H9 (cell line): ENCODE results near the gene ZDHHC15. TPM values are rescaled to one million over a fixed set of nuclear protein-coding genes. Genes with fewer than 3 reads are reported as not detected.
"Not testable (repeated sequence)": the region's sequence is repeated elsewhere in the genome, so short reads cannot be mapped to it uniquely, and the experiment has no call there.

ENCODE experiments used
- DNase-seq: peaks from one replicate; pipeline ENCODE4 v3.0.0-alpha.2; 2017
- H2AFZ ChIP-seq: one replicate; pipeline ENCODE4 v1.6.1; 2013; ENCODE audit warnings: mild to moderate bottlenecking, low read length, control low read depth, moderate library complexity
- H2AK5ac ChIP-seq: 2 replicates; pipeline ENCODE4 v1.6.1; 2013; ENCODE audit warnings: low read length, control low read depth, mixed read lengths; ENCODE audit not compliant: insufficient read length
- H2BK120ac ChIP-seq: one replicate; pipeline ENCODE4 v1.6.1; 2013; ENCODE audit warnings: low read depth, mild to moderate bottlenecking, low read length, control low read depth, inconsistent platforms; ENCODE audit not compliant: poor library complexity, severe bottlenecking
- H2BK12ac ChIP-seq: 2 replicates; pipeline ENCODE4 v1.6.1; 2013; ENCODE audit warnings: low read length, control low read depth, mixed read lengths, low read depth; ENCODE audit not compliant: insufficient read length
- H2BK15ac ChIP-seq: 2 replicates; pipeline ENCODE4 v1.6.1; 2013; ENCODE audit warnings: low read depth, low read length, control low read depth
- H2BK20ac ChIP-seq: one replicate; pipeline ENCODE4 v1.6.1; 2013; ENCODE audit warnings: low read depth, mild to moderate bottlenecking, low read length, control low read depth, inconsistent platforms; ENCODE audit not compliant: poor library complexity, severe bottlenecking
- H2BK5ac ChIP-seq: 2 replicates; pipeline ENCODE4 v1.6.1; 2013; ENCODE audit warnings: low read length, control low read depth, mixed read lengths; ENCODE audit not compliant: insufficient read length
- H3K14ac ChIP-seq: 2 replicates; pipeline ENCODE4 v1.6.1; 2013; ENCODE audit warnings: low read length, control low read depth; ENCODE audit not compliant: insufficient read depth
- H3K18ac ChIP-seq: 2 replicates; pipeline ENCODE4 v1.6.1; 2013; ENCODE audit warnings: low read depth, mild to moderate bottlenecking, mixed read lengths, low read length, control low read depth; ENCODE audit not compliant: insufficient read length
- H3K23ac ChIP-seq: 2 replicates; pipeline ENCODE4 v1.6.1; 2013; ENCODE audit warnings: low read length, control low read depth, mixed read lengths, low read depth; ENCODE audit not compliant: insufficient read length
- H3K23me2 ChIP-seq: 2 replicates; pipeline ENCODE4 v1.6.1; 2013; ENCODE audit warnings: low read depth, mild to moderate bottlenecking, mixed read lengths, low read length, control low read depth; ENCODE audit not compliant: insufficient read length, poor library complexity, severe bottlenecking
- H3K27ac ChIP-seq: 2 replicates; pipeline ENCODE4 v1.5.1; 2013; ENCODE audit warnings: low read length, control low read depth, mixed read lengths, low read depth; ENCODE audit not compliant: insufficient read length
- H3K27me3 ChIP-seq: 2 replicates; pipeline ENCODE4 v1.6.1; 2013; ENCODE audit warnings: low read length, control low read depth, inconsistent platforms; ENCODE audit not compliant: insufficient read depth
- H3K4ac ChIP-seq: 2 replicates; pipeline ENCODE4 v1.6.1; 2013; ENCODE audit warnings: low read depth, mild to moderate bottlenecking, control low read depth, inconsistent platforms, low read length, moderate library complexity
- H3K4me1 ChIP-seq: 2 replicates; pipeline ENCODE4 v1.6.1; 2013; ENCODE audit warnings: low read length, control low read depth, inconsistent platforms; ENCODE audit not compliant: insufficient read depth
- H3K4me2 ChIP-seq: 2 replicates; pipeline ENCODE4 v1.6.1; 2013; ENCODE audit warnings: low read length, control low read depth, mixed read lengths; ENCODE audit not compliant: insufficient read length, insufficient read depth
- H3K56ac ChIP-seq: 2 replicates; pipeline ENCODE4 v1.6.1; 2013; ENCODE audit warnings: low read depth, mild to moderate bottlenecking, mixed read lengths, low read length, control low read depth; ENCODE audit not compliant: insufficient read length
- H3K79me1 ChIP-seq: 2 replicates; pipeline ENCODE4 v1.6.1; 2013; ENCODE audit warnings: low read depth, mild to moderate bottlenecking, moderate library complexity, low read length, control low read depth, inconsistent platforms; ENCODE audit not compliant: insufficient read depth, poor library complexity, severe bottlenecking
- H3K79me2 ChIP-seq: 2 replicates; pipeline ENCODE4 v1.6.1; 2013; ENCODE audit warnings: low read length, control low read depth, inconsistent platforms; ENCODE audit not compliant: insufficient read depth
- H3K9ac ChIP-seq: 2 replicates; pipeline ENCODE4 v1.6.1; 2013; ENCODE audit warnings: low read length, control low read depth, mixed read lengths; ENCODE audit not compliant: insufficient read length; ENCODE audit errors: extremely low read depth
- H3K9me3 ChIP-seq: one replicate; pipeline ENCODE4 v1.6.1; 2013; ENCODE audit warnings: low read depth, low read length, inconsistent platforms; ENCODE audit not compliant: control insufficient read depth
- H3T11ph ChIP-seq: one replicate; pipeline ENCODE4 v1.6.1; 2013; ENCODE audit warnings: mild to moderate bottlenecking, low read length, control low read depth, inconsistent platforms
- H4K20me1 ChIP-seq: one replicate; pipeline ENCODE4 v1.6.1; 2013; ENCODE audit not compliant: control insufficient read depth, insufficient read length, insufficient read depth
- H4K5ac ChIP-seq: 2 replicates; pipeline ENCODE4 v1.6.1; 2013; ENCODE audit warnings: low read depth, mild to moderate bottlenecking, mixed read lengths, low read length, control low read depth; ENCODE audit not compliant: insufficient read length
- H4K8ac ChIP-seq: replicated peaks from 2 replicates; pipeline ENCODE4 v1.6.1; 2013; ENCODE audit warnings: low read length, control low read depth, mixed read lengths, low read depth; ENCODE audit not compliant: insufficient read length
- H4K91ac ChIP-seq: 2 replicates; pipeline ENCODE4 v1.6.1; 2013; ENCODE audit warnings: low read depth, mild to moderate bottlenecking, moderate library complexity, mixed read lengths, low read length, control low read depth; ENCODE audit not compliant: insufficient read length
- H3K27ac Mint-ChIP-seq, 3 experiments: 2 replicates in 2 of 3; 3 replicates in 1 of 3; pipeline ENCODE4 v1.8.0; 2020 to 2021; ENCODE audit warnings: mixed read lengths in 3 of 3, mild to moderate bottlenecking in 1 of 3, moderate library complexity in 1 of 3
- H3K27me3 Mint-ChIP-seq: 2 replicates; pipeline ENCODE4 v1.8.0; 2021; ENCODE audit warnings: low read depth, mild to moderate bottlenecking, moderate library complexity, mixed read lengths
- H3K36me3 Mint-ChIP-seq, 3 experiments: 2 replicates in 2 of 3; 3 replicates in 1 of 3; pipeline ENCODE4 v1.8.0; 2020 to 2021; ENCODE audit warnings: low read depth in 3 of 3, mixed read lengths in 3 of 3; ENCODE audit not compliant: insufficient read depth in 1 of 3
- H3K4me1 Mint-ChIP-seq, 2 experiments: 2 replicates each; pipeline ENCODE4 v1.8.0; 2020; ENCODE audit warnings: mixed read lengths in 2 of 2
- H3K4me3 Mint-ChIP-seq, 2 experiments: 2 replicates in 1 of 2; 3 replicates in 1 of 2; pipeline ENCODE4 v1.8.0; 2020 to 2021; ENCODE audit warnings: mild to moderate bottlenecking in 2 of 2, mixed read lengths in 2 of 2, moderate library complexity in 1 of 2
- H3K9me3 Mint-ChIP-seq, 2 experiments: 2 replicates in 1 of 2; 3 replicates in 1 of 2; pipeline ENCODE4 v1.8.0; 2020; ENCODE audit warnings: mild to moderate bottlenecking in 2 of 2, mixed read lengths in 2 of 2, moderate library complexity in 1 of 2
- WGBS: extraction: QIAGEN DNeasy Blood & Tissue Kit; methylation state at CpG from one replicate; pipeline ENCODE4 v1.1.7; 2013; ENCODE audit warnings: missing lambda C conversion rate, low lambda C conversion rate, mixed read lengths; ENCODE audit not compliant: insufficient read length; ENCODE audit errors: extremely low coverage; 5-methylcytosine and 5-hydroxymethylcytosine counted together
- total RNA-seq: library from RNA; stranded (reverse); gene quantifications from 2 replicates; pipeline ENCODE4 v1.2.1, GENCODE V29; 2021
- TF ChIP-seq, protein P1 (sequence below): fragments of 200-600 bp; sonication (generic); conservative IDR thresholded peaks from 3 replicates; pipeline ENCODE4 v1.8.0; 2021; ENCODE audit warnings: antibody characterized with exemption, mild to moderate bottlenecking

The ZDHHC15 gene
- total RNA-seq, 1 experiment from 2014 or later, result 2.7 TPM

DNA sequence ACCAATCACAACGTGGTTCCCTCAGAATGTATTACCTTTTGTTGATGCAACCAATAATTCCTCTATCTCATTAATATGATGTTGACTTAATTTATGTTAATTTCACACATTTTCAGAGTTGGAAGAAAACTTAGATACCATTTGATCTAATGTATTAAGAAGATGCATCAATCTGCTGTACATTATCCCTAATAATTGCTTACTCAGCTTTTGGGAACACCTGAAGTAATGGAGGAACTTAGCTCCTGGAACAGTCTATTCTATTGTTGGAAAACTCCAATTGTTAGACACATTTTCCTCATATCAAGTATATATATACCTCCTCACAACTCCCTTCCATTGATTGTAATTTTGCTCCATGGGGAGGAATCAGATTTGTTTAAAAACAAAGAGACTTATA is 38.9 kb downstream of the ZDHHC15 start:
- H3K4me1 ChIP-seq, result no peaks in the 10 kb centered on the region
- H4K91ac ChIP-seq, result no peak overlapping the region
- no peak overlapping the region for H3K14ac ChIP-seq
- no peak overlapping the region for H3K4me2 ChIP-seq
- no peak overlapping the region for H3K56ac ChIP-seq
- H3K23me2 ChIP-seq, result no peaks in the 10 kb centered on the region
- Mint-ChIP-seq H3K4me3 (no peak overlapping the region), H3K9me3 (peaks cover 72 to 77% of the 10 kb centered on the region in 2 experiments), H3K4me1 (no peaks in the 10 kb centered on the region), H3K27me3 (no peaks in the 10 kb centered on the region), H3K27ac (no peak overlapping the region), H3K36me3 (peaks cover 3 to 17% (median 15%) of the 10 kb centered on the region in 3 experiments)
- no peak overlapping the region for H3K23ac ChIP-seq
- no peak overlapping the region for H4K8ac ChIP-seq
- no CpG with 5 or more reads among the region's 1 CpG for WGBS
- peaks cover 36% of the 10 kb centered on the region for H3K9me3 ChIP-seq
- H3K79me1 ChIP-seq, result no peaks in the 10 kb centered on the region
- H3K27ac ChIP-seq, result no peak overlapping the region
- H3K9ac ChIP-seq, result no peak overlapping the region
- no peak overlapping the region for H2BK12ac ChIP-seq
- H2BK5ac ChIP-seq, result no peak overlapping the region
- H3T11ph ChIP-seq, result no peak overlapping the region
- DNase-seq, result no peak
- H3K27me3 ChIP-seq, result no peaks in the 10 kb centered on the region
- H2BK20ac ChIP-seq, result no peak overlapping the region
- H2BK15ac ChIP-seq, result no peak overlapping the region
- H2AFZ ChIP-seq, result no peak overlapping the region
- H4K20me1 ChIP-seq, result no peaks in the 10 kb centered on the region
- H4K5ac ChIP-seq, result no peak overlapping the region
- H2BK120ac ChIP-seq, result no peak overlapping the region
- no peaks in the 10 kb centered on the region for H3K79me2 ChIP-seq
- TF ChIP-seq, protein P1, sequence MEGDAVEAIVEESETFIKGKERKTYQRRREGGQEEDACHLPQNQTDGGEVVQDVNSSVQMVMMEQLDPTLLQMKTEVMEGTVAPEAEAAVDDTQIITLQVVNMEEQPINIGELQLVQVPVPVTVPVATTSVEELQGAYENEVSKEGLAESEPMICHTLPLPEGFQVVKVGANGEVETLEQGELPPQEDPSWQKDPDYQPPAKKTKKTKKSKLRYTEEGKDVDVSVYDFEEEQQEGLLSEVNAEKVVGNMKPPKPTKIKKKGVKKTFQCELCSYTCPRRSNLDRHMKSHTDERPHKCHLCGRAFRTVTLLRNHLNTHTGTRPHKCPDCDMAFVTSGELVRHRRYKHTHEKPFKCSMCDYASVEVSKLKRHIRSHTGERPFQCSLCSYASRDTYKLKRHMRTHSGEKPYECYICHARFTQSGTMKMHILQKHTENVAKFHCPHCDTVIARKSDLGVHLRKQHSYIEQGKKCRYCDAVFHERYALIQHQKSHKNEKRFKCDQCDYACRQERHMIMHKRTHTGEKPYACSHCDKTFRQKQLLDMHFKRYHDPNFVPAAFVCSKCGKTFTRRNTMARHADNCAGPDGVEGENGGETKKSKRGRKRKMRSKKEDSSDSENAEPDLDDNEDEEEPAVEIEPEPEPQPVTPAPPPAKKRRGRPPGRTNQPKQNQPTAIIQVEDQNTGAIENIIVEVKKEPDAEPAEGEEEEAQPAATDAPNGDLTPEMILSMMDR, result no peak
- no peak overlapping the region for H3K18ac ChIP-seq
- H3K4ac ChIP-seq, result no peak overlapping the region
- H2AK5ac ChIP-seq, result no peak overlapping the region

DNA sequence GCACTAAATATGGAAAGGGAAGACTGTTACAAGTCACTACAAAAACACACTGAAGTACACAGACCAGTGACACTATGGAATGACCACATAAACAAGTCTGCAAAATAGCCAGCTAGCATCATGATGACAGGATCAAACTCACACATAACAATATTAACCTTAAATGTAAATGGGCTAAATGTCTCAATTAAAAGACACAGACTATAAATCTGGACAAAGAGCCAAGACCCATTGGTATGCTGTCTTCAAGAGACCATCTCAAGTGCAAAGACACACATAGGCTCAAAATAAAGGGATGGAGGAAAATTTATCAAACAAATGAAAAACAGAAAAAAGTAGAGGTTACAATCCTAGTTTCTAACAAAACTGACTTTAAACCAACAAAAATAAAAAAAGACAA is 61.1 kb downstream of the ZDHHC15 start:
- H3K27ac Mint-ChIP-seq, H3K4me2 ChIP-seq, H2BK15ac ChIP-seq, H4K91ac ChIP-seq, H3K27ac ChIP-seq, H2BK120ac ChIP-seq, H3K9me3 ChIP-seq, H3K4me1 ChIP-seq, DNase-seq, H3K9ac ChIP-seq, H3K23ac ChIP-seq, H4K8ac ChIP-seq, H3K18ac ChIP-seq, H2BK20ac ChIP-seq, H3K4ac ChIP-seq, H4K20me1 ChIP-seq, H3K56ac ChIP-seq, H3K23me2 ChIP-seq, H3K4me3 Mint-ChIP-seq, H3K27me3 ChIP-seq, H2AK5ac ChIP-seq, H3K79me1 ChIP-seq, H2BK5ac ChIP-seq, H2BK12ac ChIP-seq, H3K27me3 Mint-ChIP-seq, H4K5ac ChIP-seq, H2AFZ ChIP-seq, H3K14ac ChIP-seq, H3T11ph ChIP-seq, H3K79me2 ChIP-seq, H3K4me1 Mint-ChIP-seq: not testable (repeated sequence)
- Mint-ChIP-seq H3K9me3 (peaks cover 79 to 85% of the 10 kb centered on the region in 2 experiments), H3K36me3 (peaks cover 11 to 29% (median 27%) of the 10 kb centered on the region in 3 experiments; a peak in 6 of 7 replicates)
